Hepatocyte (in vitro differentiated cells): ENCODE results near the gene PACRG. TPM values are rescaled to one million over a fixed set of nuclear protein-coding genes. Genes with fewer than 3 reads are reported as not detected.

Source experiments
- DNase-seq: peaks from one replicate; pipeline ENCODE4 v3.0.0-alpha.2; 2016; ENCODE audit warnings: low spot score
- H2AFZ ChIP-seq: fragments of 200-600 bp; sonication (generic); 2 replicates; pipeline ENCODE4 v1.6.0; 2016; ENCODE audit warnings: antibody characterized with exemption, mild to moderate bottlenecking
- H3K27ac ChIP-seq: fragments of 200-600 bp; sonication (generic); 2 replicates; pipeline ENCODE4 v1.5.1; 2016; ENCODE audit warnings: mild to moderate bottlenecking
- H3K27me3 ChIP-seq: fragments of 200-600 bp; sonication (generic); 2 replicates; pipeline ENCODE4 v1.6.1; 2016
- H3K36me3 ChIP-seq: fragments of 200-600 bp; sonication (generic); replicated peaks from 2 replicates; pipeline ENCODE4 v1.5.1; 2016; ENCODE audit warnings: low read depth; ENCODE audit not compliant: insufficient read depth
- H3K4me1 ChIP-seq: fragments of 200-600 bp; sonication (generic); 2 replicates; pipeline ENCODE4 v1.5.1; 2016; ENCODE audit warnings: mild to moderate bottlenecking, moderate library complexity; ENCODE audit not compliant: insufficient read depth
- H3K4me2 ChIP-seq: fragments of 200-600 bp; sonication (generic); 2 replicates; pipeline ENCODE4 v1.6.0; 2016
- H3K4me3 ChIP-seq: fragments of 200-600 bp; sonication (generic); 2 replicates; pipeline ENCODE4 v1.5.1; 2016; ENCODE audit warnings: mild to moderate bottlenecking
- H3K79me2 ChIP-seq: fragments of 200-600 bp; sonication (generic); 2 replicates; pipeline ENCODE4 v1.6.0; 2017; ENCODE audit warnings: mild to moderate bottlenecking
- H3K9me2 ChIP-seq: fragments of 200-600 bp; sonication (generic); replicated peaks from 2 replicates; pipeline ENCODE4 v1.6.0; 2017; ENCODE audit warnings: mild to moderate bottlenecking; ENCODE audit not compliant: insufficient read depth
- H3K9me3 ChIP-seq: fragments of 200-600 bp; sonication (generic); 2 replicates; pipeline ENCODE4 v1.5.1; 2016; ENCODE audit warnings: low read depth, mild to moderate bottlenecking
- H4K20me1 ChIP-seq: fragments of 200-600 bp; sonication (generic); 2 replicates; pipeline ENCODE4 v1.6.0; 2016; ENCODE audit warnings: mild to moderate bottlenecking; ENCODE audit not compliant: insufficient read depth, poor library complexity, severe bottlenecking
- CTCF ChIP-seq: fragments of 200-600 bp; sonication (generic); IDR thresholded peaks from 2 replicates; pipeline ENCODE4 v1.5.1; 2016; ENCODE audit warnings: antibody characterized with exemption, mild to moderate bottlenecking; ENCODE audit not compliant: poor library complexity
- EZH2 ChIP-seq: fragments of 200-600 bp; sonication (generic); IDR thresholded peaks from 2 replicates; pipeline ENCODE4 v1.6.1; 2016; ENCODE audit warnings: antibody characterized with exemption, mild to moderate bottlenecking, borderline replicate concordance
- EZH2phosphoT487 ChIP-seq: fragments of 200-600 bp; sonication (generic); IDR thresholded peaks from one replicate; pipeline ENCODE4 v1.6.1; 2018; ENCODE audit warnings: antibody characterized with exemption, mild to moderate bottlenecking, low read depth, moderate library complexity; ENCODE audit not compliant: unreplicated experiment, severe bottlenecking
- WGBS: methylation state at CpG from one replicate; pipeline ENCODE4 v1.1.6; 2016; ENCODE audit warnings: low lambda C conversion rate; ENCODE audit errors: missing lambda C conversion rate; 5-methylcytosine and 5-hydroxymethylcytosine counted together
- polyA plus RNA-seq: library from polyadenylated mRNA; unstranded; fragments of >200 nt; fragmentation: Nextera tagmentation; extraction: Ambion mirVana; gene quantifications from 2 replicates; pipeline ENCODE4 v1.2.1, GENCODE V29; 2016
- total RNA-seq: library from RNA; depleted of rRNA; stranded (reverse); fragments of >200 nt; gene quantifications from 2 replicates; pipeline ENCODE4 v1.2.3, GENCODE V29; 2014

PACRG gene
- total and polyA plus RNA-seq, 2 experiments from 2014 or later: 0.91 to 2.6 TPM

- Histone ChIP-seq H2AFZ (no peak overlapping the region), H3K4me3 (no peak overlapping the region), H3K9me2 (no peaks in the 10 kb centered on the region), H3K4me2 (no peak overlapping the region), H3K27ac (no peak overlapping the region), H3K27me3 (no peaks in the 10 kb centered on the region), H3K4me1 (no peaks in the 10 kb centered on the region), H3K36me3 (no peaks in the 10 kb centered on the region), H3K9me3 (no peaks in the 10 kb centered on the region), H4K20me1 (no peaks in the 10 kb centered on the region), H3K79me2 (no peaks in the 10 kb centered on the region)
- TF ChIP-seq EZH2phosphoT487 (no peak), EZH2 (no peak)
- 91% methylated on average over 6 of the region's 6 CpGs for WGBS
- no peak for DNase-seq
These were observed 424.9 kb downstream of the PACRG start for GRCh38 chr6:163152701-163153100.

DNA sequence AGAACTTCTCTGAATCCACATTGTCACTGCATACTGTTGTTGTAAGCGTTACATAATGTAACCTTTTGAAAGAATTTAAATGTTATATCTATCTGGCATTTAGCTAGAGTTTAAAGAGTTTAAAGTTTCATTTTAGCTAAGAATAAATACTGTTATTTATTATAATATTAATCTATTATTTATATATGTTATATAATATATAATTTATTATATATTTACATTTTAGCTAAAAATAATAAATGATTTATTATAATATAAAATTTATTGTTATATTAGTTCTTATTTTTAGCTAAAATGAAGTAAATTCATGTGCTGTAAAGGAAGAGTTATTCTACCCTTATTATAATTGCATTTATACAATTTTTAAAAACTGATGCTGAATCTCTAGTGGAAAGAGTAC is 431.3 kb downstream of the PACRG start:
- Histone ChIP-seq H3K36me3 (no peaks in the 10 kb centered on the region), H3K4me1 (no peaks in the 10 kb centered on the region), H4K20me1 (no peaks in the 10 kb centered on the region), H3K27ac (no peak overlapping the region), H3K4me2 (no peak overlapping the region), H3K9me3 (no peaks in the 10 kb centered on the region), H3K9me2 (no peaks in the 10 kb centered on the region), H3K27me3 (no peaks in the 10 kb centered on the region), H3K4me3 (no peak overlapping the region), H2AFZ (no peak overlapping the region), H3K79me2 (no peaks in the 10 kb centered on the region)
- DNase-seq: no peak
- no peak for TF ChIP-seq EZH2
- TF ChIP-seq CTCF: no peak
- no peak for TF ChIP-seq EZH2phosphoT487
- WGBS: 92% methylated on average over 1 of the region's 1 CpG

DNA sequence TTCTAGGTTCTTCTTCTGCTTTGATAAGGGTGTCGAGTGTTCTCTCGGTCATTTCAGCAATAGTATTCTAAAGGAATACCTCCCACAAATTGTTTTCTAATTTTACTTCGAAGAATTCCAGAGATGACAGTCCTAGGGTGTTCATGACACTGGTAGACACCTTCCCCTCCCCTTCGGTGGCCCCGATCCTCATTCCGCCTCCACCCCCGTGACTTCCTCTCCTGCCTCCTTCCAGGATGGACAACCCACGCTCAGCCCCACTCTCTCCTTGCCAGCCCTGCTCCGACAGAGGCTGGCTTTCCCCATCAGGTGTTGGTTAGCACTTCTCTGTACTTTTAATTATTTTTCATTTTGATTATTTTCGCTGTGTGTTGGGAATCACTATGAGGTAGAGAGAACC is 431.9 kb downstream of the PACRG start:
- TF ChIP-seq EZH2: no peak
- TF ChIP-seq CTCF: no peak
- no peak for TF ChIP-seq EZH2phosphoT487
- no peak overlapping the region for H3K27ac ChIP-seq
- H3K79me2 ChIP-seq: no peaks in the 10 kb centered on the region
- DNase-seq: no peak
- H4K20me1 ChIP-seq: no peaks in the 10 kb centered on the region
- no peaks in the 10 kb centered on the region for H3K36me3 ChIP-seq
- H3K9me2 ChIP-seq: no peaks in the 10 kb centered on the region
- no peak overlapping the region for H2AFZ ChIP-seq
- H3K4me1 ChIP-seq: no peaks in the 10 kb centered on the region
- 86% methylated on average over 10 of the region's 10 CpGs for WGBS
- no peaks in the 10 kb centered on the region for H3K9me3 ChIP-seq
- H3K4me2 ChIP-seq: no peak overlapping the region
- H3K27me3 ChIP-seq: no peaks in the 10 kb centered on the region
- no peak overlapping the region for H3K4me3 ChIP-seq

DNA sequence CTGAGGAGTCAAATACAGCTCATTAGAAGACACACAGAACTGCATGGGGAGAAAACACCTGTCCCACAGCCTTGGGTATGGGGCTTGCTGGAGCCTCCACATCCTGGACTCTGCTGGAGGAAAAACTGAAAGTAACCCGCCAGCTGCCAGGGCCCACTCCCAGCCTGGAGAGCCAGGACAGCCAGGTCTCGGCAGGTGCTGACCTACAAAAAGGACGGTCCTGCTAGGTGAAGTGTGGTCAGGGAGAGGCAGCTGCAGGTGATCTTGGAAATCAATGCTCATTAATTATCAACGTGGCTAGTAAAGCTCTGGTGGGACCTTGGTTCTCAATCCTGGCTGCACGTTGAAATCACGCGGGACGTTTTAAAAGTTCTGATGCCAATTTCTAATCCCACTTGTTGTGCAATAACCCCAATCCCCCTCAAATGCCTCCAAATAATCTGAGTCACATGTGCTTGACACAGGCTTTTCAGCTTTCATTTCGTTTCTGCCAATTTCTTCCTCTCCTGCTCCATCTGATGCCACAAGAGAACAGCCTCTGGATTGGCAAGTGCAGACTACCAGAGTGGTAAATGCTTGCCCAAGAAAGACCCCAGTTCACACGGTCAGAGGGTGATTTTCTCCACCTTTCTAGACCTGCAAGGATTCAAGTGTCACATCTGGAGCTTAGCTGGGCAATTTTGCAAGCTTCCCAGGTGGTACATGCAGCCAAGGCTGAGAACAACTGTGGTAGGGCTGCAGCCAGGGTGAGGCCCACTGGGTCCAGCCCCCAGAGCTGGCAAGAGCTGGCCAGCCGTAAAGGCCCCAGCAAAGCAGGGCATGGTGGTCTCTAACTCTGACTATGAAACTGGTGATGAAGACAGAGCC is 434.5 kb downstream of the PACRG start:
- no peak for DNase-seq
- Histone ChIP-seq H2AFZ (no peak overlapping the region), H3K36me3 (no peaks in the 10 kb centered on the region), H3K27ac (no peak overlapping the region), H3K4me2 (no peak overlapping the region), H3K79me2 (no peaks in the 10 kb centered on the region), H3K9me3 (no peaks in the 10 kb centered on the region), H3K9me2 (no peaks in the 10 kb centered on the region), H3K27me3 (no peaks in the 10 kb centered on the region), H3K4me3 (no peak overlapping the region), H3K4me1 (no peaks in the 10 kb centered on the region), H4K20me1 (no peaks in the 10 kb centered on the region)
- WGBS: 90% methylated on average over 11 of the region's 11 CpGs
- TF ChIP-seq EZH2 (no peak), EZH2phosphoT487 (no peak)
